Mucosa of rectum (tissue), 2 donors: ENCODE measurements around the gene TRIM25.

Experiments used
- H3K27ac ChIP-seq, 2 donors: one replicate each; pipeline ENCODE4 v1.7.0; 2013; ENCODE audit warnings: inconsistent platforms in 2 of 2, low read depth in 2 of 2, low read length in 2 of 2
- H3K27me3 ChIP-seq, 2 donors: one replicate each; pipeline ENCODE4 v1.7.0; 2013; ENCODE audit warnings: low read length in 2 of 2; ENCODE audit not compliant: control insufficient read depth in 2 of 2, insufficient read depth in 2 of 2
- H3K36me3 ChIP-seq, 2 donors: one replicate each; pipeline ENCODE4 v1.7.0; 2013; ENCODE audit warnings: low read length in 2 of 2; ENCODE audit not compliant: control insufficient read depth in 2 of 2, insufficient read depth in 2 of 2
- H3K4me1 ChIP-seq, 2 donors: one replicate each; pipeline ENCODE4 v1.7.0; 2013; ENCODE audit warnings: low read length in 2 of 2, mild to moderate bottlenecking in 1 of 2; ENCODE audit not compliant: control insufficient read depth in 2 of 2, insufficient read depth in 2 of 2
- H3K4me3 ChIP-seq, 2 donors: one replicate each; pipeline ENCODE4 v1.7.0; 2013; ENCODE audit warnings: low read length in 2 of 2
- H3K9ac ChIP-seq, 2 donors: one replicate each; pipeline ENCODE4 v1.7.0; 2013; ENCODE audit warnings: low read length in 2 of 2, low read depth in 1 of 2, mild to moderate bottlenecking in 1 of 2
- H3K9me3 ChIP-seq, 2 donors: one replicate each; pipeline ENCODE4 v1.7.0; 2013; ENCODE audit warnings: low read length in 2 of 2; ENCODE audit not compliant: control insufficient read depth in 2 of 2
- donor health status: healthy.
- donor health status: Normal muscosa, but diverticular disease.

TRIM25 gene, protein sequence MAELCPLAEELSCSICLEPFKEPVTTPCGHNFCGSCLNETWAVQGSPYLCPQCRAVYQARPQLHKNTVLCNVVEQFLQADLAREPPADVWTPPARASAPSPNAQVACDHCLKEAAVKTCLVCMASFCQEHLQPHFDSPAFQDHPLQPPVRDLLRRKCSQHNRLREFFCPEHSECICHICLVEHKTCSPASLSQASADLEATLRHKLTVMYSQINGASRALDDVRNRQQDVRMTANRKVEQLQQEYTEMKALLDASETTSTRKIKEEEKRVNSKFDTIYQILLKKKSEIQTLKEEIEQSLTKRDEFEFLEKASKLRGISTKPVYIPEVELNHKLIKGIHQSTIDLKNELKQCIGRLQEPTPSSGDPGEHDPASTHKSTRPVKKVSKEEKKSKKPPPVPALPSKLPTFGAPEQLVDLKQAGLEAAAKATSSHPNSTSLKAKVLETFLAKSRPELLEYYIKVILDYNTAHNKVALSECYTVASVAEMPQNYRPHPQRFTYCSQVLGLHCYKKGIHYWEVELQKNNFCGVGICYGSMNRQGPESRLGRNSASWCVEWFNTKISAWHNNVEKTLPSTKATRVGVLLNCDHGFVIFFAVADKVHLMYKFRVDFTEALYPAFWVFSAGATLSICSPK

GRCh38 chr17:56913867-56914580, at the start of gene TRIM25:
Gene TRIM25 (minus strand): TSS chr17:56914049. CDS start chr17:56913988, 61 bp downstream.
- Histone ChIP-seq H3K4me1 (peaks cover 35 to 43% of the 10 kb centered on the region in 2 donors), H3K27ac (peak within 1 kb of the TSS; percentile 94 to 95), H3K4me3 (peak within 1 kb of the TSS; percentile 93 to 96), H3K36me3 (peaks cover 0 to under 1% of the 10 kb centered on the region in 2 donors), H3K9ac (peak within 1 kb of the TSS; percentile 94), H3K27me3 (no peaks in the 10 kb centered on the region), H3K9me3 (no peaks in the 10 kb centered on the region)

DNA sequence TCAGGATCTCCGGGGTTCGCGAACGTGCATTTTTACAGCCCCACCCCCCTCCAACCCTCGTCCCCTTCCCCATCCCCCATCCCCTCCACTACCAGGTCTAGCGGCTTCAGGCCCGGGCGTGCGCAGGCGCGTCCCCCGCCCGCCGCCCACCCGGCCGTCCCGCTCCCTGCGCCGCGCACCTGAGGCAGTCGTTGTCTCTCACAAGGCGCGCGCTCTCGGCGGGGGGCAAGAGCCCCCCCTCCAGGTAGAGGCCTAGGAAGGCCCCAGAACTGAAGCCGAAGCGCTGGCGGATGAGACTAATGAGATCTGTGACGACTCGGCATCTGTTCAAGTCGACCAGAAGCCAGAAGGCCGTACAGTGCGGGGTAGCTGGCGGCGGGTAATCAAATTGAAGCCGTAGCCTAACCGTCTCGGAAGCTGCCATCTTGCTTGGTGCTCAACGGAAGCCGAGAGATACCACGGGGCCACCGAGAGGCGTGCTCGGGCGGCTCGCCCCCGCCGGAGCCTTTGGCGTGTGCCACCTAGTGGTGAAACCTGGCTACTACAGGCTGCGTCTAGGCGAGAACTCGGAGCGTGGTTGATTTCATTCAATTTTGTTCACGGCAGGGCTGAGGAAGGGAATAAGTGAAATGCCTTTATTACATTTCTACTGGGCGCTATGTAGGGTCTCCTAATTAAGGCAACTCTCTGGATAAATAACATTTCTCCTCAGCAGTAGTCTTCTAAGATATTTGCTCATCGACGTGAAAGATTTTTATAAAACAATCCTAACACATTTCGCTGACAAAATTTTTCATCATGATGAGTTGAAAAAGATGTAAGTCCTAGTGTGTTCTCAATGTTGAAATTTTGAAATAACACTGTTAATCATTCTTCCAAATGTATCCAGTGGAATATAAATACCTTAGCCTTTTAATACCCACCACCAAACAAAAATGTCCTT, 47.0 kb upstream of the TRIM25 start, which contains the start of gene COIL:
TSS of gene COIL (minus strand) at position 455 of the 943 bp plus-strand sequence. CDS start at position 424, 31 bp downstream.
- Histone ChIP-seq H3K9ac (peak within 1 kb of the TSS; percentile 86 to 91), H3K9me3 (no peaks in the 10 kb centered on the region), H3K4me1 (peaks cover 3 to 6% of the 10 kb centered on the region in 2 donors), H3K4me3 (peak within 1 kb of the TSS; percentile 83 to 94), H3K27ac (peak within 1 kb of the TSS; percentile 84 to 89), H3K27me3 (no peaks in the 10 kb centered on the region), H3K36me3 (peaks cover 0 to 3% of the 10 kb centered on the region in 2 donors)

DNA sequence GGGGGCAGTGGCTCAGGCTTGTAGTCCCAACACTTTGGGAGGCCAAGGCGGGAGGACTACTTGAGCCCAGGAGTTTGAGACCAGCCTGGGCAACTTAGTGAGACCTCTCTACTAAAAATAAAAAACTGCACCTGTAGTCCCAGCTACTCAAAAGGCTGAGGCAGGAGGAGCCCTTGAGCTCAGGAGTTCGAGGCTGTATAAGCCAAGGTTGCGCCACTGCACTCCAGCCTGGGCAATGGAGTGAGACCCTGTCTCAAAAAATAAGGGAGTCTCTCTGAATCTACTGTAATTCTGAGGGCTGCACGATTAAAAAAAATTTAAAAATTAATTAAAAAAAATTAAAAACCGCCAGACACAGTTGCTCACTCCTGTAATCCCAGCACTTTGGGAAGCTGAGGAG, 43.1 kb upstream of the TRIM25 start:
- no peak overlapping the region for H3K9ac ChIP-seq
- no peaks in the 10 kb centered on the region for H3K9me3 ChIP-seq
- no peak overlapping the region for H3K27ac ChIP-seq
- peaks cover 0 to 6% of the 10 kb centered on the region in 2 donors for H3K4me1 ChIP-seq
- H3K4me3 ChIP-seq: no peak overlapping the region
- no peaks in the 10 kb centered on the region for H3K27me3 ChIP-seq
- H3K36me3 ChIP-seq: peaks cover 0 to 4% of the 10 kb centered on the region in 2 donors

DNA sequence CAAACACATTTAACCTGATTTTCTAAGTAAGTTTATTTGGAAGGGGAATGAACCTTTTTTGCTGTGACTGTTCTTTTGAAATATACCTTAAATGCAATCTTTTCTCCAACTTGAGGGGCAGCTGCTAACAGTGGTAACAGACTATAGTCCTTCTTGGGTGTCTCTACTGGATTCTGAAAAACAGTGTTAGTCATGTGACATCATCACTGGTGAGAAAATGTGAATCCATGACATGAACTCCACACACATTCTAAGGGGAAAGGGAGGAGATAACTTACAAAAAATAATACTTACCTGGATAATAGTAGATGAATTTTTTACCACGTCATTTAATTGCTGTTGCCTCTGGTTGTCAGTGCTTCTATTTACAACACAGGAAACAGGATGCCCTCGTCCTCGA, 35.7 kb upstream of the TRIM25 start:
- no peak overlapping the region for H3K9ac ChIP-seq
- H3K4me1 ChIP-seq: no peaks in the 10 kb centered on the region
- H3K27ac ChIP-seq: no peak overlapping the region
- H3K27me3 ChIP-seq: no peaks in the 10 kb centered on the region
- no peaks in the 10 kb centered on the region for H3K9me3 ChIP-seq
- no peak overlapping the region for H3K4me3 ChIP-seq
- peaks cover 8 to 27% of the 10 kb centered on the region in 2 donors for H3K36me3 ChIP-seq

- peaks cover 12 to 33% of the 10 kb centered on the region in 2 donors for H3K36me3 ChIP-seq
- H3K4me3 ChIP-seq: no peak overlapping the region
- H3K9ac ChIP-seq: no peak overlapping the region
- H3K27me3 ChIP-seq: no peaks in the 10 kb centered on the region
- no peaks in the 10 kb centered on the region for H3K9me3 ChIP-seq
- H3K27ac ChIP-seq: no peak overlapping the region
- H3K4me1 ChIP-seq: no peaks in the 10 kb centered on the region
Measured at GRCh38 chr17:56948491-56948890, 34.6 kb upstream of the TRIM25 start.

GRCh38 chr17:56947741-56948140, 33.9 kb upstream of the TRIM25 start:
- H3K9ac ChIP-seq: no peak overlapping the region
- no peak overlapping the region for H3K27ac ChIP-seq
- H3K36me3 ChIP-seq: peaks cover 16 to 37% of the 10 kb centered on the region in 2 donors
- H3K4me1 ChIP-seq: no peaks in the 10 kb centered on the region
- H3K4me3 ChIP-seq: no peak overlapping the region
- H3K27me3 ChIP-seq: no peaks in the 10 kb centered on the region
- no peaks in the 10 kb centered on the region for H3K9me3 ChIP-seq

DNA sequence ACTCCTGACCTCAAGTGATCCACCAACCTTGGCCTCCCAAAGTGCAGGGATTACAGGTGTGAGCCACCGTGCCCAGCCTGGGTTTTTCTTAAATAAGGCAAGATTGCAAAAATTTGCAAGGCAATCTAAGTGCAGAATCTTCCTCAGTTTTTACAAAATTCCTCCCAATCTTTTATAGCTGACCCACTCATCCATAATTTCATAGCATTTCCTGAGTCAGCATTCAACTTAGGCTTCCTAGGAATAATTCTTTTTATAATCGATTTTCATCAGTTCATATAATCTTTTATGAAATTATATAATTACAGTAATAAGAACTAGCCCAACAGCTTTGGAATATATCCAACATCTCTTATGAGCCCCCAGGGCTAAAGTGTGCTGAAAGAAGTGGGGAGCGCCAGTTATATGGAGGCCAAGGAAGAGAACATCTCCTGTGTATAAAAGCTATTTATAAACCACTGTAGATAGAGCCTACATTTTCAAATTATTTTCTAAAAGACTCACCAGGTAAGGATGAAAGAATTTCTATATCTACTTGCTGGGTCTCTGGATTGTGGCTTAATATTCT, 32.2 kb upstream of the TRIM25 start:
- no peak overlapping the region for H3K4me3 ChIP-seq
- no peak overlapping the region for H3K27ac ChIP-seq
- H3K4me1 ChIP-seq: no peaks in the 10 kb centered on the region
- H3K9ac ChIP-seq: no peak overlapping the region
- peaks cover 18 to 50% of the 10 kb centered on the region in 2 donors for H3K36me3 ChIP-seq
- H3K9me3 ChIP-seq: no peaks in the 10 kb centered on the region
- no peaks in the 10 kb centered on the region for H3K27me3 ChIP-seq

DNA sequence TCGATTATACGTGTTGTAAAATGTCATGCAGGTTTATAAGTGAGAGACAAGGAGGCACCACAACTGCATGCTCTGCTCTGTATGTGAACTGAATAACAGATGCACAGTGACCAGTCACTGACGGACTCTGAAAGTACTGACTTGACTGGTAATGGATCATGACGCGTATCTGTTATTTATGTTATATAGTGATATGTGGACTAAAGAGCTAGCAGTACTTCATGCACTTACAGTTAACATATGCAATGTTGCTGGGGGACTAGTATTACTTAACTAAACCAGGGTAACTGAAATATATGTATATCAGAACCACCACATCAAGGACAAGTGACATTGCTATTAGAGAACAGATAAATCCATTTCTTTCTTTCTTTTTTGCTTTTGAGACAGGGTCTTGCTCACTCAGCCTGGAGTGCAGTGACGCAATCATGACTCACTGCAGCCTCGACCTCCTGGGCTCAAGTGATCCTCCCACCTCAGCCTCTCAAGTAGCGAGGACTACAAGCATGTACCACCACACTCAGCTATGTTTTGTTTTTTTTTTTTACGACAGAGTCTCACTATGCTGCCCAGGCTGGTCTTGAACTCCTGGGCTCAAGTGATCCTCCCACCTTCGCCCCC, 29.8 kb upstream of the TRIM25 start:
- no peak overlapping the region for H3K4me3 ChIP-seq
- peaks cover 13 to 38% of the 10 kb centered on the region in 2 donors for H3K36me3 ChIP-seq

More for the DNA sequence above, 29.8 kb upstream of the TRIM25 start:
- Histone ChIP-seq H3K27ac (no peak overlapping the region), H3K4me1 (no peaks in the 10 kb centered on the region), H3K9me3 (no peaks in the 10 kb centered on the region), H3K9ac (no peak overlapping the region), H3K27me3 (no peaks in the 10 kb centered on the region)
